HT1080 (cell line): ENCODE data around the gene VPS35L. TPM values are rescaled to one million over a fixed set of nuclear protein-coding genes. Genes with fewer than 3 reads are reported as not detected.

Experiments used
- DNase-seq: peaks from one replicate; pipeline ENCODE4 v3.0.0-alpha.2; 2015; ENCODE audit warnings: low read depth
- total RNA-seq: library from RNA; depleted of rRNA; stranded (reverse); fragments of >200 nt; shearing (Covaris generic); gene quantifications from 2 replicates; pipeline ENCODE4 v1.2.3, GENCODE V29; 2014

VPS35L gene
- total RNA-seq, 1 experiment from 2014 or later = 25.3 TPM

DNA sequence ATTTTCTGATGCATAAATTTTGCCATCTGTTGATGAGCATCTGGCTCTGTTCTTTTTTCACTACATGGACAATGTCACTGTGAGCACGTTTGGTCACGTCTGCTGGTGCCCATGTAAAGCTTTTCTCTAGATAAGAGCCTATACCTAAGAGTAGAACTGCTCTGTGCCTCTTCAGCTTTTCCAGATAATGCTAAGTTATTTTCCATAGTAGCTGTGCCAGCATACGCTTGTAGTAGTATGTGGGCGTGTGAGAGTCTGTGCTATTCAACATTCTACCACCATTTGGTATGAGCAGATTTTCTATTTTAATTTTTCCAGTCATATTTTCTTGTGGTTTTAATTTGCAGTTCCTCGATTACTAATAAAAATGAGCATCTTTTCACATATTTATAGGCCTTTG lies 33.2 kb downstream of the VPS35L start:
- DNase-seq = no peak

DNA sequence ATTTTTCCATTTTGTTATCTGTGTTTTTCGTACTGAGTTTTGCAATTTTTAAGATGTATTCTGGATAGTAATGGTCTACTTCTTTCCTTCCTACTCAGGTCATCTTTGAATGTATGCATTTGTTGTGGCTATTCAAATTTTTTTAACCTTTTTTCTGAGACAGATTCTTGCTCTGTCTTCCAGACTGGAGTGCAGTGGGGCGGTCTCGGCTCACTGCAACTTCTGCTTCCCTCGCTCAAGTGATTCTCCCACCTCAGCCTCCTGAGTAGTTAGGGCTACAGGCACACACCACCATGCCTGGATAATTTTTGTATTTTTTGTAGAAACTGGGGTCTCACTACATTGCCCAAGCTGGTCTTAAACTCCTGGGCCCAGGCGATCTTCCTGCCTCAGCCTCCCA lies 33.6 kb downstream of the VPS35L start:
- no peak for DNase-seq

DNA sequence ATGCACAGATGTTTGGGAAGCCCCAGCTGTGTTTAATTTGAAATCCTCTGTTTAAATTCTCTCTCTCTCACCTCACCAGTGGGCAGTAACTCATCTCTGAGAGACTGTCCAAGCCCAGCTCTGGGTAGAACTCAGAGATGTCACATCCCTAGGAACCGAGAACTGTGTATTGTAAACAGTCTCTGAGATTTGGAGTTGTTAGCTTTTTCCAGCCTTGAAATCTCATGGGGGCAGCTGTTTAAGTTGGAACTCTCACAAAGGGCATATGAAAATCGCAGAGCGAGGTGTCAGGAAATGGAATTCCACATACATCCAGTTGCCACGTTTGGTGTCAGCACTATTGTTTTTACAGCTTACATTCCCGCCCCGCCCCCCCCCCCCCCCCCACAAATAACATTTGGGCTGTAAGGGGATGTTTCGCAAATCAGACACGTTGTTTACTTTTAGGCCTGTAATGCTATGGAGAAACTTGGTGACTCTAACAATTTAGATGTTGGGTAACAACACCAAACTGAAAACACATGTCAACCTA lies 34.3 kb downstream of the VPS35L start:
- DNase-seq = no peak

DNA sequence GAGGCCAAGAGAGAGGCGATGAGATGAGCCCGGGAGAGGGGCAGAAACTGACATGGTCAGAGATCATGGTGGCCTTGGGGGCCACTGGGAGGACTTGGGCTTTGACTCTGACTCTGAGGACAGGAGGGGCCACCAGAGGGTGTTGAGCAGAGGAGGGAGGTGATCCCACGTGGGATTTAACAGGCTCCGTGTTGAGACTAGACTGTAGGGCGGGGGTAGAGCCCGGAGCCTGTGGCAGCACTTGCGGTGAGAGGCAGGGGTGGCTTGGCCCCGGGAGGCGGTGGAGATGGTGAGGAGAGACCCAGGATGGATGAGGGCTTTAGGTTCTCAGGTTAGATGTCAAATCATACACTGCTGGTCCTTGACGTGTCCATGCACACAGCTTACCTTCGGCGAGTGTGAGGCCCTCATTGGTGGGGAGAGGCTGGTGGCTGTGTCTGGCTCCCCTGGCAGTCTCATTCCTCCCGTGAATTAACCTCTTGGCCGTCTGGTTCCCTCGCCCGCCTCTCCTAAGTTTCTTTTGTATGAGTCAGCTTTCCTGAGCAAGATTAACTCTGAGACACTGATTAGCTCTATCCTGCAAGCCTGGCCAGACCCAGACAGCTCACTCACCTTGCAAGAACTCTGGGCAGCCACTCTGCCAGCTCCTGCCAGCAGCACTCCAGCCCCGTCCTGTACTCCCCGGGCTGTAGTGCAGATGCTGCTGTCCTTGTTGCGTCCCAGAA lies 39.7 kb downstream of the VPS35L start:
- peak; percentile 89 for DNase-seq

DNA sequence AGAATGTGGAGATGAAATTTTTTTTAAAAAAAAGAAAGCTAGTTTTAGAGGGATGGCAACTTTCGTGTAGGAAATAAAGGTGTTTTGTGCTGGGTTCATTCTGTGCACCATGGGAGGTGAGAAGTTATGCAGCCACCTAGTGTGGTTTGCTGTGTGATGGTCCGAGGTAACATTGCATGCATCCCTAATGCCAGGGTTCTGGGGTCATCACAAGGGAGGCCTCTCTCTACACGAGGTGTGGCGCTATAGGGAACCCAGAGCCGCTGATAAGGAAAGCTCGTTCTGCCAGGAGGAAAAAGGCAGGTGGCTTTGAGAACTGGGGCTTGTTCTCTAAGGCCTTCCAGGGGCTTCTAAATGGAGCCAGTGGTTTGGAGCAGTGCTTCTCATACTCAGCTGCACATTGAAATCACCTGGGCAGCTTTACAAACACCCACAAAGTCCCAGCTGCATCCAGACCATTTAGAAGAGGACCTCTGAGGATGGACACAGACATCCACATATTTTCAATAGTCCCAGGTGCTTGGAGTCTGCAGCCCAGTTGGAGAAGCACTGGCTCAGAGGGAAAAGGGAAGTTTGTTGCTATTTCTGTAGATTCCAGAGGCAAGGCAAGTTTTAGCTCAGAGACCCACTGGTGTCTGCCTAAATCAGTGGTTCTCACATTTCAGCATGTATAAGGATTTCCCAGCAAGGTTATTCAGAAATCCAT lies 43.5 kb downstream of the VPS35L start:
- no peak for DNase-seq

DNA sequence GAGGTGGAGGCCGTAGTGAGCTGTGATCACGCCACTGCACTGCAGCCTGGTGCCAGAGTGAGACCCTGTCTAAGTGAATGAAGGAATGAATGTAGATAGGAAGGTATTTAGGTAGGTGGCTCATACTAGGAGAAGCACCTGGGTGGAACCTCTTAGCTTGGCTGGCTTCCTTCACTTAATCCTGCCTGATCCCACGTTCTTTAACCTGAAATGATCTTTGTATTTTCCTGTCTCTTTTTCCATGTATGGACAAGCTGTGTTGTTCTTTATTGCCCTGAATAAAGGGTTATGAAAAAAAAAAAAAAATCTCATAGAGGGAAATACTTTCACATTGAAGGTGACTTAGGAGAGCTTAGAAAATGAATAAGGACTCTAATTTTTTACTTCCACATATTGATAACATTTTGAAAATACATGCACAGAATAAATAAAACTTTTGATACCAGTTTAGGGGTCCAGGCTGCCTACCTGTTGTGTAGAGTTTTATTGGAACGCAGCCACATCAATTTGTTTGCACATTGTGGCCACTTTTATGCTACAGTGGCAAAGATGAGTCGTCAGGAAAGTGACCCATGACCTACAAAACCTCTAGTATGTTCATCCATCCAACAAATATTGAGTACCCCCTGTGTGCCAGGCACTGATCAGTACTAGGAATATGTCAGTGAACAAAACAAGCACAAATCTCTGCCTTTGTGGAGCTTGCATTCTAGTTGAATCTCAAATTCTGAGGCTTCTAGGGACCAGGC lies 44.6 kb downstream of the VPS35L start:
- DNase-seq = no peak

DNA sequence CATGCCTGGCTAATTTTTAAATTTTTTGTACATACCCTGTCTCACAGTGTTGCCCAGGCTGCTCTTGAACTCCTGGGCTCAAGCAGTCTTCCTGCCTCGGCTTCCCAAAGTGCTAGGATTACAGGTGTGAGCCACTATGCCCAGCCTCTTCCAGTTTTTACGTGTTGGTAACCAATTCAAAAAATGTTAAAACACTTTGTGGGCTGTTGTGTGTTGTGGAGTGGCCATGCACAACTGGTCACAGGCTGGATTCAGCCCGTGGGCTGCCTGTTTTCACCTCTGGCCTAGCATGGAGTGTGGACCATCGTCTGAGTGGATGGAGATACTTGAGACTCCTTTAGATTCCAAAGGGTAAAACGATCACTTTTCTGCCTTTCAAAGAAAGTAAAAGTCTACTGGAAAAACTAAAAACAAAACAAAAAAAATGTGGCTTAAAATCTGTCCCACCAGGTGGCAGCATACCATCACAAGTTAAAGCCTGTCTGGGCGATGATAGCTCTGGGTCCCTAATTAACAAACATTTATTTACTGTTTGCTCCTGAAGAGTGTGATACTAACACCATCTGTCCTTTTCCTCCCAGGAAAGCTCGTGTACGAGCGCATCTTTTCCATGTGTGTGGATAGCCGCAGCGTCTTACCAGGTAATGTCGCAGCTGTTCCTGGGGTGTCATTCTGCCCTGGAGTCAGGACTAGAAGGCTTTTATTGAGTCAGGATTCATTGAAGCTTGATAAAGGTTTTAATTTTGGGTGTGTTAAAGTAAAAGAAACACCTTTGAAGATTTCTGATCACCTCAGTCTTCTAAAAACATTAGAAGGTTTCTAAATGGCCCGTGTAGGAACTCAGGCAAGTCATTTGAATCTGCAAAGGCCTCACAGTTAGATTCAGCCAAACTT lies 45.8 kb downstream of the VPS35L start:
- DNase-seq = peak; percentile 3

DNA sequence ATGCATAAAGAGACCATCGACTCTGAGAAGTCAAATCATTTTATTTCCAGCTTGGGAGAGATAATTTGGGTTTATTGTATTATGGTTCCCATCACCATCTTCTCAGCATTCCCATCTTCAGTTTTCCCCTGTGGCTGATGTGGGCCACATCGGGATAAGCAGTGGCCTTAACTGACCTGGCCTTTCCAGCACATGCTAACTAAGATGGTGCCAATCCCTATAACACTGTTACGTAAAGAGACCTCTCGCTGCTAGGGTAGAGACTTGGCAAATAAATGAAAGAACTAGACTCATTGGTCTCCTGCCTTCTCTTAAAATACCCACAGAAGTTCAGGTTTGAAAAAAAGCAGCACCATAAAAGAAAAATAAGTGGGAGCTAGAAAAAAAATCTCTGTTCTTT lies 49.4 kb downstream of the VPS35L start:
- DNase-seq = no peak

DNA sequence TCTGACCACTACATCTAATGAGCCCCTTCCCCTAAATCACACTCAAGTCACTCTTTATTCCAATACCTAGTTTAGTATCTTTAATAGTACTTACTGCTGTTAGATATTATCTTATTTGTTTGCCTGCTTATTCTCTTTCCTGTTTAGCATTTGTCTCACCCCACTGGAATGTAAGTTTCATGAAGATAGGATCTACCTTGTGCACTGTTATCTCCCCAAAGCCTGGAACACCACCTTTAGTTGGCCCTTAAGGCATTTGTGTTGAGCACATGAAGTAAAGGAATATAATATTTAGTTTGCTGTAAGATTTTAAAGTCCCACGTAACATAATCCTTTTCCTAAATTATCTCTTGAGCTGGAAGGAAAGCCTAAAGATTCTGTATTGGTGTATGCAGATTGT lies 50.2 kb downstream of the VPS35L start:
- no peak for DNase-seq

DNA sequence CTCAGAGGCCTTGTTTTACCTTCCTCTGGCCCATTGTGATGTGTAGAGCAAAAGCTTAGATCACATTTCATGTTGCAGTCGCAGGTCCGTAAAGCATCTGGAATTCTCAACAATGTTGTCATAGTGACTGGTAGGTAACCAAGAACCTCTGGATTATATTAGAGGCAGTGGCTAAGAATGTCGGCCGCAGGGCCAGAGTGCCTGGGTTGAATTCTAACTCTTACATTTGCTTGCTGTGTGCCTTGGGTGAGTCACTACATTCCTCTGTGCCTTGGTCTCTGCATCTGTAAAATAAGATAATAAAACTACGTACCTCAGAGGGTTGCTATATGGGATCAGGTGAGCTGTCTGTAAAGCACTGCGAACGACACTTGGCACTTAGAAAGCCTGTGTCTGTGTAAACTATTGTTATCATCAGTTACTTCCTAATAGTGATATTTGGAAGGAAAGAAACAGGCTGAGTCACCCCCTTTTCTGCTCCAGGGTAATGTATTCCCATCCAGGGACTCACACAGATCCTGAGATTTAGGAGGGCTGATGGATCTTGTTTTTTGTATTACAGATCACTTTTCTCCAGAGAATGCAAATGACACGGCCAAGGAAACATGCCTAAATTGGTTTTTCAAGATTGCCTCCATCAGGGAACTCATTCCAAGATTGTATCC lies 52.2 kb downstream of the VPS35L start:
- DNase-seq = no peak

DNA sequence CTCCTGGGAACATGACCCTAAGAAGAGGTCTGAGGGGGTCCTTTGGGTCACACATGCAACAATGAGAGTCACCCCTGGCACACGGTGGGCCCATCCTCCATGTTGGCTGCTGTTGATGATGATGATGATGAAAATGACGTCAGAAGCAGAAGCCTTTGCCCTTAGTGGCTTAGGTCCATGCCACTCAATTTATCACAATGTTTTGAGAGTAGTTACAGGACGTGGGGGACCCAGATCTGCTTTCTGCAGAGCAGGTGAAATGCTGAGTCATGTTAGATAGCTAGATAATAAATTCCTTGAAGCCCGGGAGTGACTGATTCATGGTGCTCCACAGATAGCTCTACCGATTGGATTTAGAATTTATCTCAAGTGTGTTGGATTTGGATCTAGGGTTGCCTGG lies 53.9 kb downstream of the VPS35L start:
- DNase-seq = no peak

DNA sequence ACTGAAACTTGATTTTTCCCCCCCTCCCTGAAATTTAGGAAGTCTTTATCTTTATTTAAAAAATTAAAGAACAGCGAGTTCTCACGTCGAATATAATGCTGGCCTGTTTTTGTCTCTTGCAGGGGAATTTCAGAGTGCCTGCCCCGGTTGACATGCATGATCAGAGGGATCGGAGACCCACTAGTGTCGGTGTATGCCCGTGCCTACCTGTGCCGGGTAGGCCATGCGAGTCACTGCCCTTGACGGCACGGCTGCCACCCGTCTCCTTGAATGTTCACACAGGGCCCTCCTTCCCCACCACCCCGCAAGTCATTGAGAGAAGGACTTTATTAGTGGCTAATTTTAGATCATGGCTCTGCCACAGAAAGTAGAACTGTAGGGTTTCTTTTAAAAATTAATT lies 54.7 kb downstream of the VPS35L start:
- no peak for DNase-seq

DNA sequence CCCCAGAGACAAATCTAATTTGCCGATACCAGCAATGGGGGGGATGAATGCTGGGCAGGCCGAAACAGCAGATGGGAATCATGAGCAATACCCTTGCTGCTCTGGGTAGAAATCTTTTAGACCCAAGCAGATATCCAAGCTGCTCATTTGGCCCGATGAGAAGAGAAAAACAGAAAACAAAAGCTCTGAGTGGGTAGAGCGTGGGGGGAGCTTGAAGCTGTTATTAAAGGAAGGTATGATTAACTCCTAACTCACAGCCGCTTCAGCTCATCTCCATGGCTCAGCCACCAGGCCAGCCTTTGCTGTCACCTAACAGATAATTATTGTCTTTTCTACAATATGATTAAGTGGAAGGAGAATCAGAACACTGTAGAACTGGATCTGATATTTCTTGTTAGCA lies 58.3 kb downstream of the VPS35L start:
- no peak for DNase-seq

DNA sequence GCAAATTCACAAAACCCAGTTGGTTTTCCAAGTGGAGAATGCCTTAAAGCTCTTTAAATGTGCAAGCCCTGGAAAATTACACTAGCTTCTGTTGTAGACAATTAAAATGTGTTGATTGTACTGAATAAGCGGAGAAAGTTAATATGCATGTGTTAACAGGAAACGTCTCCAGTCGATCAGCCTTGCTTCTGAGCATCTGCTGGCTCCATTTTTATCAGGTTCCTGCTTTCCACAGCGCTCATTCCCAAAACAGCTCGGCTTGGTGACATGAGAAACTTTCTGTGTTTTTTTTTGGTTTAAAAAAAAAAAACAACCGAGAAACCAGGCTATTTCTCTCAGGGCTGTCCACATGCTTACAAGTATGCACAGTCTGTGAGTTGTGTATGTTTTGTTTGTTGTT lies 60.7 kb downstream of the VPS35L start:
- no peak for DNase-seq

DNA sequence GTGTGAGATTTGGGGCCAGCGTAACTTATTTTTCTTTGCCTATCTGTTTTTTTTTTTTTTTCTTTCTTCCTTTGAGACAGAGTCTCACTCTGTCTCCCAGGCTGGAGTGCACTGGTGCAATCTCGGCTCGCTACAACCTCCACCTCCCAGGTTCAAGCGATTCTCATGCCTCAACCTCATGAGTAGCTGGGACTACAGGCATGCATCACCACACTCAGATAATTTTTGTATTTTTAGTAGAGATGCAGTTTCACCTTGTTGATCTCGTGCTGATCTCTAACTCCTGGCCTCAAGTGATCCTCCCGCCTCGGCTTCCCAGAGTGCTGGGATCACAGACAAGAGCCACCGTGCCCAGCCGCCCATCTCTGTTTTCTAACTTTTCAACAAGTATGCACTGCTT lies 63.4 kb downstream of the VPS35L start:
- DNase-seq = no peak

DNA sequence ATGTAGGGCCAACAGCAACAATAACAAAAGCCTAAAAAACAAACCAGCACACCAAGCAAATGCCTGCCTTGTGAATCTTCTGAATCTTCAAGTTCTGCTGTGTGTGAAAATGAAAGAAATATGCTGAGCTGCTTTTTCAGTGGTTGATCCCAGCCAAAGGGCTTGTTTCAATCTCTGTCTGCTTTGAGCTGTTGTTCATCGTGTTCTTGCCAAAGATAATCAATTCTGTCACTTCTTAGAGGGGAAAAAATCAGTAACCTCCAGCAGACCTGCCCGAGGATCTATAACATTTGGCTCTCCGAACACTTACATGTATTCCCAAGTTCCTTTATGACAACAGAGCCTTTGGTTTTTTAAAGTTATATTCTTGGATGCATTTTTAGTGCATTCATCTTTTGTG lies 65.9 kb downstream of the VPS35L start:
- DNase-seq = no peak

DNA sequence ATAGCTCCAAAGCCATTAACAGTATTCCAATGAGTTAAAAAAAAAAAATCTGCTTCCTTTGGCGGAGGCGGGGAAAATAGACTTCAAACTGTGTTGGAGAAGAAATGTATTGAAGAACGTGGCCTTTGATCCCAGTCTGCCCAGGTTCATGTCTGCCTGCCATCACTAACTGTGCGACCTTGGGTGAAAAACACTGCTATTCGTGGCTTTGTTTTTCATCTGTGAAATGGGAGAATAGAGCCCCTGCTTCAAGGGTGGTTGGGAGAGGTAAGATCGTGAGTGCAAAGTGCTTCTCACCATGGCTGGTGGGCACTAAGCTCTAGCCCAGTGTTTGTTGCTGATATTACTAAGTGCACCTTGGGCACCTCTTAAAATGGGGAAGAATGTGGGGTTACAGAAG lies 69.5 kb downstream of the VPS35L start:
- no peak for DNase-seq

DNA sequence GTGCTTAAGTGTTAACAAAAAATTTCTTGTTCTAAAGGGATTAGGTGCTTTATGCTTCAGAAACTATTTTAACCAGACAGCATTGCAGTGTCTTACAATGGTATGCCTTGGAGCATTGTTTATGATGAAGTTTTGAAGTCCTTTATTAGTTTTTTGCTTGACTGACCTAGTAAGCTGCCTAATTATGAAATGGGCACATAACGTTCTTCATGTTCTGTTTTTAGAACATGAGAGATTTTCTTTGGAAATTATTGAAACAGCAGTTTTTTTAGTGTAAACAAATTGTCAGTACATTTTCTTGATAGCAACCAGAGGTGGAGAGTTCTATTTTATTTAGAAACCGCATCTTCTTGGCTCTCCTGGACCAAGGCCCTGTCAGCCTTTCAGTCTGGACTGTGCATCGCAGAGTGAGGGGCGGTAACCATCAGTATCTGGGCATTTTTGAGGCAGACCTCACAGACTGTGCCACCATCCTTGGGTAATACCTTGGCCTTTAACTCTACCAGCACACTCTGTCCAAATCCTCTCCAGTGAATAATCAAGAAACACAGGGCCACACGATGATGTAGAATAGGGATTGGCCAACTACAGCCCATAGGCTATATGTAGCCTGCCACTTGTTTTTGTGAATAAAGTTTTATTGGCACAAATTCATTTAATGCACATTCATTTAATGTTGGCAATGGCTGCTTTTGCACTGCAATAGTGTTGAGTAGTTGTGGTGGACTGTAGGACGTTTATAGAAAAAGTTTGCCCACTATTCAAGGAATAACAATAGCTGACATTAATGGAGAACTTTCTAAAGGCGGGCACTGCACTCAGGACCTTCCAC lies 81.1 kb downstream of the VPS35L start:
- DNase-seq = no peak

DNA sequence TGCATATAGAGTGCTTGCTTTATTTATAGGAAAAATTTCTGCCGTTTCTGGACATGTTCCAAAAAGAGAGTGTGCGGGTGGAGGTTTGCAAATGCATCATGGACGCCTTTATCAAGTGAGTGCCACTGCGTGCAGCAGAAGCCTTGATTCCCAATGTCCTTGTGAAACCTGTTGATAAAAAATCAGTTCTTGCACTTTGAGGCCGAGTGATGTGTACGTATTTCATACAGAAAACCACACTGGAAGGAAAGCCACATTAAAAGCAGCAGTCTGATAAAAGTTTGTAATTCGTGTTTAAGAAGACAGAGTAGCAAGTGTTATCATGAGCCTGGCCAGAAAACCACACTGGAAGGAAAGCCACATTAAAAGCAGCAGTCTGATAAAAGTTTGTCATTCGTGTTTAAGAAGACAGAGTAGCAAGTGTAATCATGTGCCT lies 84.5 kb downstream of the VPS35L start:
- no peak for DNase-seq

DNA sequence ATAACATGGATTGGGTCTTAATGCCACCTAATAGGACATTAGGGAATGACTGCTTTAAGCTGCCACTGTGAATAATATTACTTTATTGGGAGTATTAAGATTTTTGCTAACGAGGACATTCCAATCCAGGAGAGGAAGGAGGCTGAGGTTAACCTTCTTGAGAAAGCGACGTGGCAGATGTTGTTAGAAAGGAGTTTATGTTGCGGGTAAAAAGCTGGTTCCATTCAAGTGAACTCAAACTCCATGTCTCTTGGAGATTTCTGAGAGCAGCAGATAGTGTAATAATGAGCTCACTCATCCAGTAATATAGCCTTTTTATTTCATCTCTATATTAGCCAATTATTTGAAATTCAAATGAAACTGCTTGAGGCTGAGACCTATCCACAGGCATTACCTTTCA lies 87.0 kb downstream of the VPS35L start:
- DNase-seq = no peak
